SKM-1 (cell line): ENCODE results near the gene FGD5.
A peak's percentile ranks its signal among the peaks of the same experiment; 100 is the strongest.
"Not testable (repeated sequence)": the region's sequence is repeated elsewhere in the genome, so short reads cannot be mapped to it uniquely, and the experiment has no call there.

Source experiments
- DNase-seq: peaks from one replicate; lab custom pipeline; 2025; ENCODE audit not compliant: unreplicated experiment; lab: John Stamatoyannopoulos, UW

FGD5 gene

GRCh38 chr3:14900881-14901873 lies 82.4 kb downstream of the FGD5 start:
- DNase-seq, result no peak

DNA sequence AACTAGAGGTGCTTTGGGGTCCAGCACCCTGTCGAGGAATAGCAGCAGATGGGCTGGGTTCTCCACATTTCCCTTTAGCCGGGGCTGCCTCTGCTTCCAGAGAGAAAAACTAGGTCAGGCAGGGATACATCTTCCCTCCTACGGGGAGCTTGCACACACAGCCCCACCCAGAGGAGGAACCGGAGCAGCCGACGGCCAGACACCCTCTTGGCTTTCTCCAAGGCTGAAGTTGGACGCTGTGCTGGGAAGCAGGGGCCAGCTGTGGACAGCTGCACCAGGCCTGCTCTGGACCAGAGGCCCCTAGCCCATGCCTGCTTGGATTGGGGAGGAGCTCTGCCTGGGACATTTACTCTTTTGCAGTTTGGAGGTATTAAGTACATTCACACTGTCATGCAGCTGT lies 84.0 kb downstream of the FGD5 start:
- no peak for DNase-seq

DNA sequence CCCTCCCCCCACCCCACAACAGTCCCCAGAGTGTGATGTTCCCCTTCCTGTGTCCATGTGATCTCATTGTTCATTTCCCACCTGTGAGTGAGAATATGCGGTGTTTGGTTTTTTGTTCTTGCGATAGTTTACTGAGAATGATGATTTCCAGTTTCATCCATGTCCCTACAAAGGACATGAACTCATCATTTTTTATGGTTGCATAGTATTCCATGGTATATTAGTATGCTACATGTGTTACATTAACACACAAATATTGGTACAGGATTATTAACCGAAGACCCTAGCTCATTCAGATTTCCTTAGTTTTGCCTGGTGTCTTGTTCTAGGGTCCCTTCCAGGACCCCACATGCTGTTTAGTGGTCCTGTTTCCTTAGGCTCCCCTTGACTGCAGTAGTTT lies 84.7 kb downstream of the FGD5 start:
- not testable (repeated sequence) for DNase-seq

DNA sequence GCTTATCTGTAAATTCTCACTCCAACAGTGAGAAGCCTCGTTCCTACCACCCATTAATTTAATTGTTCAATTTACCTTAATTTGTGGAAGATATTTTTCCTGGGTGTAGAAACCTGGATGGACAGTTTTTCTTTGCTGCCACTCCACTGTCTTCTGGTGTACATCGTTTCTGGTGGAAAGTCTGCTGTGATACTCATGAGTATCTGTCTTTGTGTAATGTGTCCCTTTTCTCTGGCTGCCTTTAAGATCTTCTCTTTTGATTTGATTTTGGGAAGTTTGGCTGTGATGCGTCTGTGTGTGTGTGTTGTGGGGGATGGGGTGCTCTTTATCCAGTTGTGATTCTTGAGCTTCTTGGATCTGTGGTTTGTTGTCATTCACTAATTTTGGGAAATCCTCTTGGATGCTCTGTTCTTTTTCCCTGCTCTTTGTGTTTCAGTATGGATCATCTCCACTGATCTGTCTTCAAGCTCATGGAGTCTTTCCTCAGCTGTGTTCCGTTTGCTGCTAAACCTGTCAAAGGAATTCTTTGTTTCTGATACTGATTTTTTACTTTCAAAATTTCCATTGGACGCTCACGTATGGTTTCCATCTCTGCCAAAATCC lies 86.4 kb downstream of the FGD5 start:
- no peak for DNase-seq

DNA sequence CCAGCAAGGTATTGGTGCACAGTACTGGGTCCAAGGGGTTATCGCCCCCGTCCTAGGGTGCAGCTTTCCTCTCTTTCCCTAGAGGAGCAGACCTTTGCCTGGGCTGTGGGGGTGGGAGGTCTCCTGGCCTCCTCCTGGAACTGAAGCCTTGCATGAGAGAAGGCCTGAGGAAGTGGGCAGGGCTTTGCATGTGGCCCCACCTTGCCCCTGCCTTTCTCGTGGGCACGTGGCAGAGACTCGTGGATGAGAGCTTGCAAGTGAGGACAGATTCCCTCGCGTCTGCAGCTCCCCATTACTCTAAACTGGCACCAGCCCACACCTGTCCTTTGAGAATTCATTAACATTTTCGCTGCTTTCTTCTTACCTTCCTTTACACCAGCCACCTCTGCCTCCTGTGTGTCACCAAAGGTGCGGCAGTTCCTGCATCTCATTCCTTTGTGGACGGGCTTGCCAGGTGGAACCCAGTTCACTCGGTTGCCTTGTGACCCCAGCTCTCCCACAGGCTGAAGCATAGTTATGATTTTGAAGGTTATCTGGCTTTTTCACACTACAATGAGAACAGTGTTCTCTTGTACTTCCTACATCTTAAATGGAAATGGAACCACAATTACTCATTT lies 87.7 kb downstream of the FGD5 start:
- DNase-seq, result no peak

DNA sequence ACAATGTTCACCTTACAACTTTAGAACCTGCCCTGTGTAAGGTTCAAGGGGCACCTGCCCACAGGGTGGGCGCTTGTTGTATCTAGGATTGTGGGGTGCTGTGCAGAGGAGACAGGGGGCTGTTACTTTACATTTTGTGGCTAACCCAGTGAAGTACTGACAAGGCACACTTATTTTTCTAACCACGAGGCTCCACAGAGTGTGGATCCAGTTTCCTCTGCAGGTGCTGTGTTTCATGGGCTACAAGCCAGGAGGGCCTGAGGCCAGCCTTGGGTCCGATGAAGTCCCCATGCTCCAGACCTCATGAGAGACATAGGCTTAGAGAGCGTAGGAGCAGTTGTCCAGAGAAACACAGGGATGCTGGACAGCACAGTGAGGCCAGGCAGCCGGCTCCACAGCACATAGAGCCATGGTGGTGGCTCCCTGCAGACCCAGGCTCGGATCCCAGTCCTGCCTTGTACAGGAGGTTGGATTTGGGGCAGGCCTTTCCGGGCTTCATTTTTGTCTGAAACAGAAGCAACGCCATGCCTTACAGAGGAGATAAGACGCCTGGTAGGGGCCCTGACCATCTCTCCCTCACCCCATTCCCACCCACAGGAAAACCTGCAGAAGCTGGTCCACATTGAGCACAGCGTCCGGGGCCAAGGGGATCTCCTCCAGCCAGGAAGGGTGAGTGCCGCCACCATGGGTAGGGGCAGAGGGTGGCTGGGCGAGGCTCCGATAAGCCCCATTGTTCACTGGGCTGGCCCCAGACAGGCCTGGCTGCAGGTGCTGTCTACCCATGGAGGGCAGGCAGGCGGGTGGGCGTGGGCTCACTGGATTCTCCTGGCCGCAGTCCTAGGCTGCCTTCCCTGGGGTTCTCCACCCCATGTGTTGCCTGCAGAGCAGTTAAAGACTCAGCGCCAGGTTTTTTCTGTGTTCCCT lies 88.5 kb downstream of the FGD5 start:
- no peak for DNase-seq

- no peak for DNase-seq
Observed at GRCh38 chr3:14909250-14909649, 90.5 kb downstream of the FGD5 start.

DNA sequence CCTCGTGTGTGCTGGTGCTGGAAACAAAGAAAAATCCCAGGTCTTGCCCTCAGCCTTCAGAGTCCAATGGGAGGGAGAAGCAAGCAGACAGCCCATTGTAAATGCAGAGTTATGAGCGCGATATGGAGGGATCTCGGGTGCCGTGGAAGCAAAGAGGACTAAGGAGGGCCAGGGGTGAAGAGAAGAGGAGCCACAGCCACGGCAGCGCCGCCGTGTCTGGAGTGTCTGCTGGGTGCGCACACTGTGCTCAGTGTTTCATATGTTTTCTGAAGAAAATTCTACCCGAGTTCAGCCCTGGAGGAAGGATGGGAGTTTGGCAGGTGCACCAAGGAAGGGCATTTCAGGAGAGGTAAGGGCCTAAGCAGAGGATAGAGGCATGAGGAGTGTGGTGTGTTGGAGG lies 92.9 kb downstream of the FGD5 start:
- no peak for DNase-seq

DNA sequence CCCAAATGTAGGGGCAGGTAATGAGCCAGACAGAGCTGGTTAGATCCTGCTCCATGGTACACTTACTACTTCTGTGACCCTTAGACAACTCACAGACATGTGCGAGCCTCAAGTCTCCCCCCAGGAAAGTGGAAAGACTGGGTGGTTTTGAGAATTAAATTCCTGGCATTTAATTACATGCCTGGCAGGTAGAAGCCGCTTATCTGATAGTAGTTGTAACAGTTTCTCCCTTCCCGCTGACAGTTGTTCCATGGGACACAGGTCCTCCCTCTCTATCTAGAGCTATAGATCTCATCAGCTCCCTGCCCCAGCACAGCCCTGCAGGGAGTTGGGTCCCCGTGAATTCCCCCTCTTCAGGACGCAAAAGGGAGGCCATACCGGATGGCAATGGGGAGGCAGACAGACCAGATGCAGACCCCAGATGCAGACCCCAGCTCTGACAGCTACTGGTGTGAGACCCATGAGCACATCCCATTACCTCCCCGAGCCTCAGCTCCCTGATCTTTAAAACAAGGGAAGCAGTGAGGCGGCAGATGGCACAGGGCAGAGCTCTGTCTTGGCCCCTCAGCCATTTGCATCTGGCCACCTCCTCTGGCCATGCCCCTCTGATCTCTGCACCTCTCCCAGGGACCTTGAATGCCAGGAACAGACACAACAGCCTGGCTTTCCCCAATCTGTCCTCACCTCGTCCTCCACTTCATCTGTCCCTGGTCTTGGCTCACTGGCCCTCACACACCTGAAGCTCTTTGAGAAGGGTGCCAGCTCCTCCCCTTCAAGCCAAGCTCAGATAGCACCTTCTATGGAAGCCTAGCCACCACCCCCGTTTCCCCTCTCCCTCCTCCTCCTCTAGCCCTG lies 94.5 kb downstream of the FGD5 start:
- DNase-seq, result no peak

DNA sequence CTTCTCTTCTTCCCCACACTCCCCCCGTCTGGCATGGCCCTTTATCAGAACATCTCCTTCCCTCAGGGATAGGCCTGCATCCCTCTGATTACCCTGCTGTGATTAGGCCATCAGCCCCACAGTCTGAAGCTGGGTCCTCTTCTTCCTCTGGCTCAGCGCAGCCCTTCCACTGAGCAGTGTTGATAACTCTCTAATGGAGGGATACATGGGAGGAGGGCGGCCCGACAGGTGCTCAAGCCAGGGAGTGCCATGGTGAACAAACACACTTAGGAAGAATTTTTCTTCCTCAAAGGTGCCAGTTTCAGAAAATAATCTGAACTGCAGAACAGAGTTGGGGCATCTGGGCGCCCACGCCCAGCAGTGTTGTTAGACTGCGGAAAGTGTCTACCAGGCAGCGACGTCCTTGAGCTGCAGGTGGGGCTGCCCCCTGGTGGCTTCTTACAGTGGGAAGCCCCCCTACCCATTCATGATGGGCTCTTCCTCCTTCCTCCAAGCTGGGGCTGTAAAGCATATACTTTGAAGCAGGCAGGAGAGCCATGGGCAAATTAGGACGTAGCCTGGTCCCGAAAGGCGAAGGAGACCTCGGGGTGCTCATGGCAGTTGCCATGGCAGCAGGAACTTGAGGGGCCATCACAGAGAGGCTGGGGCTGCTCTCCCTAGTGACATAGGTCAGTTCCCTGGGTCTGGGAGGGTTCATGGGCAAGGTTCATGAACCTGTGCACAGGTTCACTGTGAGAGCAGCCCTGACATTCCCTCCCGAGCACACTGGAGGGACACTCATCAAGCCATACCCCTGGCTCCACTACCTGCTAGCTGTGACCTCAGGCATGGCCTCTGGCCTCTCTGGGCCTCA lies 95.4 kb downstream of the FGD5 start:
- DNase-seq, result no peak

DNA sequence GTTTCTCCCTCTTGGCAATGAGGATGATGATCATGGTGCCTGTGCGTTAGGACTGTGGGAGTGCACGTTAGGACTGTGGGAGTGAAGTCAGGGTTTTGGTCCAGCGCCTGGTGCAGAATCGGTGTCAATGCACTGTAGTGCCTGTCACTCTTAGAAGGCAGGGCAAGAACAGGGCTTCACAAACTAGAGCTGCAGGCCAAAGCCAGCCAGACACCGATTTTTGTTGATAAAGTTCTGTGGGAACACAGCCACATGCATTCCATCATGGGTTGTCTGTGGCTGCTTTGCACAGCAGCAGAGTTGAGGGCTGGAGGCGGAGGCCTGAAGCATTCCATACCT lies 96.0 kb downstream of the FGD5 start:
- no peak for DNase-seq

DNA sequence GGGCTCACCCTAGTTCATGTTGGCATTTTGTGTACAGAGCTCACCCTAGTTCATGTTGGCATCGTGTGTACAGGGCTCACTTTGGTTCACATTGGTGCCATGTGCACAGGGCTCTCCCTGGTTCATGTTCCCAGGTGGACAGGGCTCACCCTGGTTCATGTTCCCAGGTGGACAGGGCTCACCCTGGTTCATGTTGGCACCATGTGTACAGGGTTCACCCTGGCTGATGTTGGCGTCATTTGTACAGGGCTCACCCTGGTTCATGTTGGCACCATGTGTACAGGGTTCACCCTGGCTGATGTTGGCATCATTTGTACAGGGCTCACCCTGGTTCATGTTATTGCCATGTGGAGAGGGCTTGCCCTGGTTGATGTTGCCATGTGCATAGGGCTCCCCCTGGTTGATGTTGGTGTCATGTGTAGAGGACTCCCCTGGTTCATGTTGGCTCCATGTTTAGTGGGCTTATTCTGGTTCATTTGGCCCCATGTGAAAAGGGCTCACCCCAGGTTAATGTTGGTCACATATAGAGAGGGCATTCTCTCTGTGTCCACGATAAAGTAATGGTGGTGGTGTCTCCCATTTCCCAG lies 97.0 kb downstream of the FGD5 start:
- DNase-seq, result no peak

- no peak for DNase-seq
Observed at GRCh38 chr3:14918356-14918860, 99.6 kb downstream of the FGD5 start.

DNA sequence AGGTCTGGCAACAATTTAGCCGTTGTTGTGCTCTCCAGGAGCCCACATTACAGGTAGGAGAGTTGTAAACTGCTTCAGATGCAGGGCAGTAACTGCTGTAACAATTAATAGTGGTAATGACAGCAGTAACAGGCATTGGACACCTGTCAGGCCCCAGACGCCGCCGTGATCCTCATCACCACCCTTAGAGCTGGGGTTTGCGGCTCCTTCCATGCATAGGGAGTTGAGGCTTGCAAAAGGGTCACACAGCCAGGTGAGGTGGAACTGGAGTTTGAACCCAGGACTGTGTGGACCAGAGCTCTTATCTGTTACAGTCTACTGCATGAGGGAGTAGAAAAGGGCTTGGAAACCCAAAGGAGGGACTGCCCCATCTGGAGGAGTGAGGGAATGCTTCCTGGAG lies 101.8 kb downstream of the FGD5 start:
- DNase-seq, result no peak

DNA sequence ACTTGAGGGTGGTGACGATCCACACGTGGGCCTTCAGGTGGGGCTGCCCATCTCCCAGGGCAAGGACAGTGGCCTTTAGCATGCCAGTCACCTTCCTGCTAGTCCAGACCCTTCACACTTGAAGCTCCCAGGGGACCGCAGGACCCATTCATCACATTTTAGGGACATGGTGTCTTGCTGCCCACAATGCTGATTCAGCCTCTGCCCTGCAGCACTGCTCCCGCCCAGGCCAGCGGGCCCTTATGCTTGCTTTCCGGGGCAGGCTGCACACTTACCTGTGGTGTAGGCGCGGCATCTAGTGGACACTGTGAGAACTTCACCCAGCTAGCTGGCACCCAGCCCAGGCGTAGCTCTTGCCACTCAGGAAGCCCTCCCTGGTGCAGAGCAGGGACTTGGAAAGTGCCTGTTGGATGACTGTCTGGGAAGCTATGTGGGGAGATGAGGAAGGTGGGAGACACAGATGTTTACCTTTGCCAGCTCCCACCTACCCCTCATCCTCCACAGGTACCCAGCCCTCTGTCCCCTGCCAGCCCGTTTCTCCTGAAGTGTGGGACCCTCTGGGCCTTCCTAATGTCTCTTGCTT lies 102.4 kb downstream of the FGD5 start:
- peak; percentile 67 for DNase-seq

- no peak for DNase-seq
Observed at GRCh38 chr3:14921811-14922705, 103.3 kb downstream of the FGD5 start.

DNA sequence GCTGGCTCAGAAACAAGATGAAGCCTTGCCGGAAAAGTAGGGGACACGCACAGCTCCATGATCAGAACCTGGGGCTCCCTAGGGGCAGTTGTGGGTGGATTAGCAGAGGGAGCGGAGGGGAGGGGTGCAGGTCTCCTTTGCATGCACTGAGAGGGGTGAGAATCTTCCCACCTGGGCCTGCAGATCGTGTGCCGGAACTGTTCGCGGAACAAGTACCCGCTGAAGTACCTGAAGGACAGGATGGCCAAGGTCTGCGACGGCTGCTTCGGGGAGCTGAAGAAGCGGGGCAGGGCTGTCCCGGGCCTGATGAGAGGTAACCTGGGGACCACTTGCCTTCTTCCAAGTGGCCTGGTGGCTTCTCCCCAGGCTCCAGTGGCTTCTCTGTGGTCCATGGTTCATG lies 104.1 kb downstream of the FGD5 start:
- DNase-seq, result no peak
